HCT116 (cell line): Measurements from ENCODE around the gene NAGA.

Experiments used
- EGR1 ChIP-seq: IDR thresholded peaks from 2 replicates; pipeline ENCODE4 v1.6.1; 2012; ENCODE audit warnings: low read depth
- EZH2 ChIP-seq: fragments of 200-600 bp; sonication (generic); IDR thresholded peaks from 2 replicates; pipeline ENCODE4 v1.6.1; 2017; ENCODE audit warnings: antibody characterized with exemption, mixed run types
- EZH2phosphoT487 ChIP-seq: fragments of 200-600 bp; IDR thresholded peaks from 2 replicates; pipeline ENCODE4 v1.6.1; 2018; ENCODE audit warnings: antibody characterized with exemption, borderline replicate concordance
- POLR2A ChIP-seq: IDR thresholded peaks from 2 replicates; pipeline ENCODE4 v1.7.0; 2011; ENCODE audit warnings: borderline replicate concordance; ENCODE audit not compliant: insufficient read depth, insufficient read length; ENCODE audit errors: extremely low read depth
- POLR2AphosphoS5 ChIP-seq: IDR thresholded peaks from 2 replicates; pipeline ENCODE4 v1.6.1; 2011; ENCODE audit warnings: mild to moderate bottlenecking, low read depth, low read length, moderate library complexity
- YY1 ChIP-seq: IDR thresholded peaks from 2 replicates; pipeline ENCODE4 v1.6.1; 2011; ENCODE audit warnings: low read length, low read depth, moderate library complexity, mild to moderate bottlenecking; ENCODE audit not compliant: insufficient replicate concordance; ENCODE audit errors: extremely low read depth
- ZFX ChIP-seq: fragments of 450-650 bp; IDR thresholded peaks from 2 replicates; pipeline ENCODE4 v1.6.1; 2017
- ZNF274 ChIP-seq: fragments of 200-500 bp; sonication (Bioruptor generic); IDR thresholded peaks from 2 replicates; pipeline ENCODE4 v1.6.1; 2014; ENCODE audit warnings: mild to moderate bottlenecking, low read depth, low read length, inconsistent platforms
- TF ChIP-seq, protein P1 (sequence below), 3 experiments: fragments of 200-600 bp in 1 of 3; sonication (generic) in 1 of 3; IDR thresholded peaks in 2 of 3; conservative IDR thresholded peaks in 1 of 3; 2 replicates each; pipeline ENCODE4 v1.5.1; 2012 to 2017; ENCODE audit warnings: low read depth in 2 of 3, low read length in 2 of 3, antibody characterized with exemption in 1 of 3, borderline replicate concordance in 1 of 3, control low read depth in 1 of 3, mild to moderate bottlenecking in 1 of 3, mixed read lengths in 1 of 3, mixed run types in 1 of 3, moderate library complexity in 1 of 3; ENCODE audit not compliant: insufficient read depth in 1 of 3

DNA sequence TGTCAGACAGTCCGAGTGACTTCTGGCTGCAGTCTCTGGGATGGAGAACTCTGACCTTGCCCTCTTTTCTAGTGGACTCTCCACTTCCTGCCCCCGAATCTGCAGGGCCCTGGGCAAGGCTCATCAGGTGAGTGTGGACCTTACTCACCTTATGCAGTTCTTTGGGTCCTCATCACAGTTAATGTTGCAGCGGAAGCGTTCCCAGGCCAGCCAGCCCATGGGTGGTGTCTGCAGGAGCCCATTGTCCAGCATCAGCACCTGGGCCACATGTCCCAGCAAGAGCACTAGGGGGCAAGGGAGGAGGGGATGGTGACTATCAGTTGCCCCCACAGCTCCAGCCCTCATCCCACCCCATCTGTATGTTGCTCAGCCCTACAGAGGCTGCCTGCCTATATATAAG lies 2.3 kb downstream of the NAGA start:
- TF ChIP-seq POLR2AphosphoS5: no peak
- TF ChIP-seq, protein P1, sequence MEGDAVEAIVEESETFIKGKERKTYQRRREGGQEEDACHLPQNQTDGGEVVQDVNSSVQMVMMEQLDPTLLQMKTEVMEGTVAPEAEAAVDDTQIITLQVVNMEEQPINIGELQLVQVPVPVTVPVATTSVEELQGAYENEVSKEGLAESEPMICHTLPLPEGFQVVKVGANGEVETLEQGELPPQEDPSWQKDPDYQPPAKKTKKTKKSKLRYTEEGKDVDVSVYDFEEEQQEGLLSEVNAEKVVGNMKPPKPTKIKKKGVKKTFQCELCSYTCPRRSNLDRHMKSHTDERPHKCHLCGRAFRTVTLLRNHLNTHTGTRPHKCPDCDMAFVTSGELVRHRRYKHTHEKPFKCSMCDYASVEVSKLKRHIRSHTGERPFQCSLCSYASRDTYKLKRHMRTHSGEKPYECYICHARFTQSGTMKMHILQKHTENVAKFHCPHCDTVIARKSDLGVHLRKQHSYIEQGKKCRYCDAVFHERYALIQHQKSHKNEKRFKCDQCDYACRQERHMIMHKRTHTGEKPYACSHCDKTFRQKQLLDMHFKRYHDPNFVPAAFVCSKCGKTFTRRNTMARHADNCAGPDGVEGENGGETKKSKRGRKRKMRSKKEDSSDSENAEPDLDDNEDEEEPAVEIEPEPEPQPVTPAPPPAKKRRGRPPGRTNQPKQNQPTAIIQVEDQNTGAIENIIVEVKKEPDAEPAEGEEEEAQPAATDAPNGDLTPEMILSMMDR (IDR thresholded peaks at IDR 0.05 in 2 of 3, conservative IDR thresholded peaks at IDR 0.05 in 1 of 3; ENCODE audit: borderline replicate concordance in 1 of 3, insufficient read depth in 1 of 3, low read depth in 2 of 3, low read length in 2 of 3): no peak
- no peak for TF ChIP-seq EZH2
- no peak for TF ChIP-seq EGR1
- TF ChIP-seq POLR2A: no peak
- no peak for TF ChIP-seq ZNF274
- no peak for TF ChIP-seq EZH2phosphoT487
- TF ChIP-seq YY1: no peak
- TF ChIP-seq ZFX: no peak
